ENCODE data around the gene SPIRE1.
"Not testable (repeated sequence)": the region's sequence is repeated elsewhere in the genome, so short reads cannot be mapped to it uniquely, and the experiment has no call there.

DNA sequence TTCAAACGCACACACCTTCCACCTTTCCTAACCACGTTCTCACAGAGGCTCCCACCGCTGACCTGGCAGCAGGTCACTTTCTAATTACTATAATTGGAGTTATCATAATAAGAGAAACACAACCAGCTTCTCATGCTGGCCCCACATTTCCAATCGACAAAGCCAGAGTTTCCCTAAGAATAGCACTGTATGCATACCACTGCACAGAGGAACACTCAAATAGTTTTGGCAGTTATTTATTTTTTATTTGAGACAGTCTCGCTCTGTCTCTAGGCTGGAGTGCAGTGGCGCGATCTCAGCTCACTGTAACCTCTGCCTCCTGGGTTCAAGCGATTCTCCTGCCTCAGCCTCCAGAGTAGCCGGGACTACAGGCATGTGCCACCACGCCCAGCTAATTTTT lies 176.0 kb downstream of the SPIRE1 start:
- not testable (repeated sequence) for TF ChIP-seq CTCF (IDR thresholded peaks at IDR 0.05; ENCODE audit: low read depth, low read length); MAX (IDR thresholded peaks at IDR 0.05; ENCODE audit: low read depth, low read length); POLR2A (IDR thresholded peaks at IDR 0.05; ENCODE audit: extremely low read depth, insufficient read length); MYC (IDR thresholded peaks at IDR 0.05; ENCODE audit: low read depth, low read length)

All from NB4 (cell line).